Trophoblast cell (in vitro differentiated cells and primary cell): ENCODE measurements around the gene BRIX1.

ENCODE experiments used
- DNase-seq, 2 donors: peaks; one replicate each; pipeline ENCODE4 v3.0.0-alpha.2; 2016
- H2AFZ ChIP-seq: 2 replicates; pipeline ENCODE4 v1.6.1; 2013; ENCODE audit warnings: low read length, moderate library complexity, mild to moderate bottlenecking; ENCODE audit not compliant: insufficient read depth, poor library complexity
- H2AK5ac ChIP-seq: 2 replicates; pipeline ENCODE4 v1.6.1; 2013; ENCODE audit warnings: mild to moderate bottlenecking, low read length
- H2BK120ac ChIP-seq: 2 replicates; pipeline ENCODE4 v1.6.1; 2013; ENCODE audit warnings: low read length, mild to moderate bottlenecking, moderate library complexity; ENCODE audit not compliant: insufficient read depth, poor library complexity
- H2BK12ac ChIP-seq: 2 replicates; pipeline ENCODE4 v1.6.1; 2013; ENCODE audit warnings: mild to moderate bottlenecking, low read length, moderate library complexity
- H2BK5ac ChIP-seq: 2 replicates; pipeline ENCODE4 v1.6.1; 2013; ENCODE audit warnings: low read length, low read depth, moderate library complexity, mild to moderate bottlenecking; ENCODE audit not compliant: poor library complexity
- H3K14ac ChIP-seq: 2 replicates; pipeline ENCODE4 v1.6.1; 2013; ENCODE audit warnings: mild to moderate bottlenecking, low read length
- H3K18ac ChIP-seq: 2 replicates; pipeline ENCODE4 v1.6.1; 2013; ENCODE audit warnings: mild to moderate bottlenecking, low read length
- H3K23ac ChIP-seq: 2 replicates; pipeline ENCODE4 v1.6.1; 2013; ENCODE audit warnings: low read length
- H3K27ac ChIP-seq: 2 replicates; pipeline ENCODE4 v1.5.1; 2013; ENCODE audit warnings: low read depth, mild to moderate bottlenecking, inconsistent platforms, low read length, moderate library complexity
- H3K27me3 ChIP-seq: 2 replicates; pipeline ENCODE4 v1.6.1; 2013; ENCODE audit warnings: inconsistent platforms, mild to moderate bottlenecking, low read length, moderate library complexity; ENCODE audit not compliant: insufficient read depth
- H3K36me3 ChIP-seq, 2 experiments: 1 replicate in 1 of 2; 2 replicates in 1 of 2; pipeline ENCODE4 v1.6.1; 2013; ENCODE audit warnings: low read length in 2 of 2, mild to moderate bottlenecking in 2 of 2, moderate library complexity in 1 of 2; ENCODE audit not compliant: insufficient read depth in 2 of 2, control insufficient read depth in 1 of 2
- H3K4ac ChIP-seq: 2 replicates; pipeline ENCODE4 v1.6.1; 2013; ENCODE audit warnings: low read depth, mild to moderate bottlenecking, low read length, moderate library complexity
- H3K4me1 ChIP-seq, 2 experiments: 1 replicate in 1 of 2; 2 replicates in 1 of 2; pipeline ENCODE4 v1.6.1; 2013; ENCODE audit warnings: low read length in 2 of 2, mild to moderate bottlenecking in 2 of 2, moderate library complexity in 1 of 2; ENCODE audit not compliant: insufficient read depth in 2 of 2, control insufficient read depth in 1 of 2
- H3K4me2 ChIP-seq: 2 replicates; pipeline ENCODE4 v1.6.1; 2013; ENCODE audit warnings: inconsistent platforms, mild to moderate bottlenecking, low read length, moderate library complexity
- H3K4me3 ChIP-seq: 2 replicates; pipeline ENCODE4 v1.5.1; 2013; ENCODE audit warnings: mild to moderate bottlenecking, low read depth, low read length, inconsistent platforms
- H3K79me1 ChIP-seq: one replicate; pipeline ENCODE4 v1.6.1; 2013; ENCODE audit warnings: low read length
- H3K79me2 ChIP-seq: 2 replicates; pipeline ENCODE4 v1.6.1; 2013; ENCODE audit warnings: low read length, mild to moderate bottlenecking; ENCODE audit not compliant: control insufficient read depth, insufficient read depth, poor library complexity
- H3K9ac ChIP-seq: 2 replicates; pipeline ENCODE4 v1.6.1; 2013; ENCODE audit warnings: mild to moderate bottlenecking, low read length
- H3K9me3 ChIP-seq: 2 replicates; pipeline ENCODE4 v1.6.1; 2013; ENCODE audit warnings: low read depth, mild to moderate bottlenecking, control low read depth, inconsistent platforms, low read length; ENCODE audit not compliant: insufficient read depth
- H4K12ac ChIP-seq: 2 replicates; pipeline ENCODE4 v1.6.1; 2013; ENCODE audit warnings: low read depth, mild to moderate bottlenecking, low read length, moderate library complexity
- H4K8ac ChIP-seq: 2 replicates; pipeline ENCODE4 v1.6.1; 2013; ENCODE audit warnings: low read depth, mild to moderate bottlenecking, low read length, moderate library complexity
- H4K91ac ChIP-seq: one replicate; pipeline ENCODE4 v1.6.1; 2013; ENCODE audit warnings: low read depth, mild to moderate bottlenecking, low read length, moderate library complexity
- WGBS: extraction: QIAGEN DNeasy Blood & Tissue Kit; methylation state at CpG from one replicate; pipeline ENCODE4 v1.1.7; 2013; ENCODE audit warnings: missing lambda C conversion rate; ENCODE audit not compliant: insufficient read length, insufficient coverage; ENCODE audit errors: extremely low coverage; 5-methylcytosine and 5-hydroxymethylcytosine counted together

BRIX1 gene

DNA sequence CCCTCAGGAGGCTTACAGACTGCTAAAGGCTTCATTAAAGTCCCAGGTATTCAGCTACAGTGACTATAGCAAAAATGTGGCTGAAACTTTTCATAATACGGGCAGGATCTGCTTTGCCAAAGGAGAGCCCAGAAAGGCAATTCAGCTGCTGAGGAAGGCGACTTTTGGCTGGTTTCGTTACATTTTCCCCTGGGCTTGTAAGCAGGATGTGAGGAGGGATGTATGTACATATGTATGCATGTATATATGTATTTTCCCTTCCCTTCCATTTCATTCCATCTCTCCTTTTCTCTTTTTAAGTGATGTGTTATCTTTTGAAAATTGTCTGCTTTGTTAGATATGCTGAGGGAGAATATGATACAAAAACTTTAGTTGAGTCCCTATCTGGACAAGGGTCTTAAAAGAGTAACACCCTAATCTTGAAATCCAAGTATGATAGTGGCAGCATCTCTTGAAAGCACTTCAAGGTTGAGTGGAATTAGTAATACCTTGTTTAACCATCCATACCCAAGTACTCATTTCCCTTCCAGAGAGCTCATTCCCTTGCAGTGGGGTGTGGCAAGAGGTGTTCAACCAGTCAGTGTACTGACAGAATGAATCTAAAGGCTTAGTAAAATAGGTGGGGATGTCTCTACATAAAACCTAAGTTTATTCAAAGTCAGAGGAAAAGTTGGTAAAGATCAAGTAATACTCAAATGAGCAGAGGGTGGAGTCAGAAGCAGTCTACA is 29.0 kb upstream of the BRIX1 start:
- H3K4ac ChIP-seq: no peak overlapping the region
- no peak overlapping the region for H2BK5ac ChIP-seq
- no peak overlapping the region for H2BK12ac ChIP-seq
- no peak overlapping the region for H3K4me3 ChIP-seq
- no peak overlapping the region for H4K12ac ChIP-seq
- no peak overlapping the region for H2AK5ac ChIP-seq
- H3K9me3 ChIP-seq: no peaks in the 10 kb centered on the region
- no peak overlapping the region for H2BK120ac ChIP-seq
- no peak overlapping the region for H3K23ac ChIP-seq
- H4K8ac ChIP-seq: no peak overlapping the region
- no peak for DNase-seq
- no peak overlapping the region for H4K91ac ChIP-seq
- no peaks in the 10 kb centered on the region for H3K27me3 ChIP-seq
- no peaks in the 10 kb centered on the region for H3K79me2 ChIP-seq
- no peak overlapping the region for H3K9ac ChIP-seq
- no peaks in the 10 kb centered on the region for H3K36me3 ChIP-seq
- WGBS: no CpG with 5 or more reads among the region's 3 CpGs
- no peak overlapping the region for H3K14ac ChIP-seq
- H3K18ac ChIP-seq: no peak overlapping the region
- no peaks in the 10 kb centered on the region for H3K79me1 ChIP-seq
- no peak overlapping the region for H3K27ac ChIP-seq
- H3K4me2 ChIP-seq: no peak overlapping the region
- H2AFZ ChIP-seq: no peak overlapping the region
- H3K4me1 ChIP-seq: no peaks in the 10 kb centered on the region

DNA sequence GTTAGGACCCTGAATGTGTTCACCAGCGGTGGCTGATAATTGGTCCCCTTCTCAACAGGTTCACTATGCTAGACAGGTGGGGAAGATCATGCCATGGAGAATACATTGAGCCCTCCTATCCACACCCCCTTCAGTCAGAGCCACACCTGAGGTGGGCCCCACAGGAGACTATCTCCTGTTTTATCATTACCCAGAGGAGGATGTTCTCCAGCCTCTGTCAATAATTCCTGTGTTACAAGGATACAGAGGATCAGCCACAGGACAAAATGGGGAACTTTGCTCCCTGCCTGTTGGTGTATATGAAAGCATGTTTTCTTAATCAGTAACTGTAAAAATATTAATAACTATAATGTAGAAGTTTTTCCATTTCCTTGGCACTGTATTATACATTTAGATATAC is 26.1 kb upstream of the BRIX1 start:
- no CpG with 5 or more reads among the region's 1 CpG for WGBS
- no peaks in the 10 kb centered on the region for H3K79me1 ChIP-seq
- H3K23ac ChIP-seq: no peak overlapping the region
- H2AK5ac ChIP-seq: no peak overlapping the region
- H3K27ac ChIP-seq: no peak overlapping the region
- H4K91ac ChIP-seq: no peak overlapping the region
- no peak overlapping the region for H3K4me3 ChIP-seq
- no peak overlapping the region for H2BK120ac ChIP-seq
- no peaks in the 10 kb centered on the region for H3K4me1 ChIP-seq
- no peaks in the 10 kb centered on the region for H3K79me2 ChIP-seq
- no peak overlapping the region for H2BK5ac ChIP-seq
- no peak for DNase-seq
- no peak overlapping the region for H3K4ac ChIP-seq
- no peak overlapping the region for H3K9ac ChIP-seq
- no peak overlapping the region for H3K14ac ChIP-seq
- no peaks in the 10 kb centered on the region for H3K27me3 ChIP-seq
- no peaks in the 10 kb centered on the region for H3K36me3 ChIP-seq
- H4K12ac ChIP-seq: no peak overlapping the region
- no peak overlapping the region for H4K8ac ChIP-seq
- H3K9me3 ChIP-seq: no peaks in the 10 kb centered on the region
- H3K18ac ChIP-seq: no peak overlapping the region
- H2AFZ ChIP-seq: no peak overlapping the region
- H2BK12ac ChIP-seq: no peak overlapping the region
- no peak overlapping the region for H3K4me2 ChIP-seq

DNA sequence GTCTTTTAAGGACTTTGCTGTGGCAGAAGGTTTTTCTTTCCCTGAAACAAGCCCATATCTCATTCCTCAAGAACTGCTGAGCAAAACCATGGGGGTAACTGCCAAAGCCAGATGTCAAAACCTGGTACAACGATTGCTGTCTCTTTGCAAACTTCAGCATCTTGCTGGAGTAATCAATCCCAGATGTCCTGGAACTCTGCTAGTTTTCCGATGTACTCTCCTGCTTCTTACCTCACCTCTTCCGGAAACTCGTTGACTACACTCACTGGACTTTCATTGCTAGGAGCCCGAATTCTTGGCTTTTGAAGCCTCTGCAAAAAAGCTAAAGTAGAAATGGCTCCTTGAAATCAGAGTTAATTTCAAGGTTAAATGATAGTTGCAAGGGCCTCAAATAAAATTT is 23.5 kb upstream of the BRIX1 start:
- no peak overlapping the region for H2BK12ac ChIP-seq
- no peak overlapping the region for H4K91ac ChIP-seq
- H3K27me3 ChIP-seq: no peaks in the 10 kb centered on the region
- H3K9me3 ChIP-seq: no peaks in the 10 kb centered on the region
- no peak overlapping the region for H2BK120ac ChIP-seq
- no peak overlapping the region for H3K23ac ChIP-seq
- no peak overlapping the region for H2BK5ac ChIP-seq
- H3K79me1 ChIP-seq: no peaks in the 10 kb centered on the region
- H3K4me2 ChIP-seq: no peak overlapping the region
- H3K79me2 ChIP-seq: no peaks in the 10 kb centered on the region
- H2AK5ac ChIP-seq: no peak overlapping the region
- H2AFZ ChIP-seq: no peak overlapping the region
- H4K12ac ChIP-seq: peak overlapping the region; percentile 24
- H4K8ac ChIP-seq: no peak overlapping the region
- H3K14ac ChIP-seq: peak overlapping the region; percentile 47
- H3K4me3 ChIP-seq: no peak overlapping the region
- no peaks in the 10 kb centered on the region for H3K36me3 ChIP-seq
- WGBS: no CpG with 5 or more reads among the region's 5 CpGs
- no peak overlapping the region for H3K9ac ChIP-seq
- H3K18ac ChIP-seq: no peak overlapping the region
- peaks cover 0 to 4% of the 10 kb centered on the region in 2 experiments for H3K4me1 ChIP-seq
- H3K27ac ChIP-seq: no peak overlapping the region
- H3K4ac ChIP-seq: no peak overlapping the region
- no peak for DNase-seq

DNA sequence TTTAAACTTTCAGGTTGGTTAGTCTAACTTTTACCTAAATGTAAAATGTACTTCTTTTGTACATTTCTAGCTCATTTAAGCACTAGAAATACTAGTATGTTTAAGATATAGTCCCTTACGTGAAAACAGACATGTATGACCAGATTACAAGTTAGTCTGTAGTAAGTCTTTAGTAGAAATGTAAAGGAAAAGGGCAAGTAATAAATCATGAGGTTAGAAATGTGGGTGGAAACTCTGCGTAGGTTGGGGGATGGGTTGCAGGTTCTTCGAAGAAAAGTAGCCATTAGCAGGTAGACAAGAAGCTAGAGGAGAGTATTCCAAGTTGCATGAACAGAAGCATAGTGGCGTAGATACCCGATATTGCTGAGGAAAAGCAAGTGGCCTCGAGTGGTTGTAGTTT is 23.1 kb upstream of the BRIX1 start:
- no peak overlapping the region for H4K8ac ChIP-seq
- H3K23ac ChIP-seq: no peak overlapping the region
- DNase-seq: no peak
- no peak overlapping the region for H3K18ac ChIP-seq
- no peaks in the 10 kb centered on the region for H3K27me3 ChIP-seq
- no peak overlapping the region for H2AFZ ChIP-seq
- H2AK5ac ChIP-seq: no peak overlapping the region
- H3K4me3 ChIP-seq: no peak overlapping the region
- no peak overlapping the region for H3K14ac ChIP-seq
- H2BK120ac ChIP-seq: no peak overlapping the region
- H3K4me1 ChIP-seq: peaks cover 0 to 4% of the 10 kb centered on the region in 2 experiments
- H3K9ac ChIP-seq: no peak overlapping the region
- H3K4me2 ChIP-seq: no peak overlapping the region
- no CpG with 5 or more reads among the region's 6 CpGs for WGBS
- no peak overlapping the region for H3K27ac ChIP-seq
- H3K4ac ChIP-seq: no peak overlapping the region
- H3K36me3 ChIP-seq: no peaks in the 10 kb centered on the region
- no peak overlapping the region for H4K91ac ChIP-seq
- no peaks in the 10 kb centered on the region for H3K79me1 ChIP-seq
- no peaks in the 10 kb centered on the region for H3K9me3 ChIP-seq
- H2BK5ac ChIP-seq: no peak overlapping the region
- no peaks in the 10 kb centered on the region for H3K79me2 ChIP-seq
- H4K12ac ChIP-seq: no peak overlapping the region
- H2BK12ac ChIP-seq: no peak overlapping the region
